ENCODE measurements around the gene SAMD14.

DNA sequence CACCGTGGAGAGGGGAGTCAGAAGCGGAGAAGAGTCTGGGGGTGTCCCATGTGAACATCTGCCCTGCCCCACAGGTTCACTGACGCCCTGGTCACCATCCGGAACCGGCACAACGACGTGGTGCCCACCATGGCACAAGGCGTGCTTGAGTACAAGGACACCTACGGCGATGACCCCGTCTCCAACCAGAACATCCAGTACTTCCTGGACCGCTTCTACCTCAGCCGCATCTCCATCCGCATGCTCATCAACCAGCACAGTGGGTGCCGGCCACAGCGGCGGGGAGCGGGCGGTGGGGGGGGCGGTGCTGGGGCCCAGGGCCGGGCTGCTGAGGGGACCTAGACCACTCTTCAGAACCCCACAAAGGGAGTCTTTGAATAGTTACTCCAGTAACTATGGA is 24.1 kb downstream of the SAMD14 start:
- TF ChIP-seq, protein P1, sequence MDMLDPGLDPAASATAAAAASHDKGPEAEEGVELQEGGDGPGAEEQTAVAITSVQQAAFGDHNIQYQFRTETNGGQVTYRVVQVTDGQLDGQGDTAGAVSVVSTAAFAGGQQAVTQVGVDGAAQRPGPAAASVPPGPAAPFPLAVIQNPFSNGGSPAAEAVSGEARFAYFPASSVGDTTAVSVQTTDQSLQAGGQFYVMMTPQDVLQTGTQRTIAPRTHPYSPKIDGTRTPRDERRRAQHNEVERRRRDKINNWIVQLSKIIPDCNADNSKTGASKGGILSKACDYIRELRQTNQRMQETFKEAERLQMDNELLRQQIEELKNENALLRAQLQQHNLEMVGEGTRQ (IDR thresholded peaks at IDR 0.05; ENCODE audit: borderline replicate concordance, low read depth, low read length) = no peak
- TF ChIP-seq CEBPB (IDR thresholded peaks at IDR 0.05; ENCODE audit: borderline replicate concordance in 1 of 2, low read depth in 2 of 2, low read length in 2 of 2) = no peak
- no peak for TF ChIP-seq EZH2 (IDR thresholded peaks at IDR 0.05; ENCODE audit: borderline replicate concordance, control insufficient read depth, low read depth, low read length)
- TF ChIP-seq RFX5 (IDR thresholded peaks at IDR 0.05; ENCODE audit: low read depth, low read length) = no peak

Data from GM12878 (cell line).